GM21528 (cell line): ENCODE data around the gene KITLG.
"Not testable (repeated sequence)": the region's sequence is repeated elsewhere in the genome, so short reads cannot be mapped to it uniquely, and the experiment has no call there.

Source experiments
- ATAC-seq: cut with Tn5 transposase; IDR thresholded peaks from one replicate; pipeline ENCODE4 v1.9.1; 2021; ENCODE audit warnings: mild to moderate bottlenecking, moderate library complexity; ENCODE audit not compliant: unreplicated experiment, low FRiP score

Gene KITLG

GRCh38 chr12:88577537-88577936 is 2.7 kb downstream of the KITLG start:
- no peak for ATAC-seq

GRCh38 chr12:88576866-88577265 is 3.4 kb downstream of the KITLG start:
- ATAC-seq, result no peak

- ATAC-seq, result no peak
Observed at GRCh38 chr12:88575361-88575970, 4.8 kb downstream of the KITLG start.

- ATAC-seq, result no peak
Observed at GRCh38 chr12:88574278-88574677, 6.0 kb downstream of the KITLG start.

- no peak for ATAC-seq
Observed at GRCh38 chr12:88573583-88573982, 6.7 kb downstream of the KITLG start.

- ATAC-seq, result no peak
Observed at GRCh38 chr12:88572781-88573549, 7.3 kb downstream of the KITLG start.

- ATAC-seq, result no peak
Observed at GRCh38 chr12:88571543-88571942, 8.7 kb downstream of the KITLG start.

GRCh38 chr12:88570103-88570502 is 10.2 kb downstream of the KITLG start:
- no peak for ATAC-seq

- ATAC-seq, result no peak
Observed at GRCh38 chr12:88566430-88566829, 13.8 kb downstream of the KITLG start.

- ATAC-seq, result no peak
Observed at GRCh38 chr12:88562846-88563582, 17.3 kb downstream of the KITLG start.

GRCh38 chr12:88562151-88562550 is 18.1 kb downstream of the KITLG start:
- ATAC-seq, result no peak

GRCh38 chr12:88559772-88560171 is 20.5 kb downstream of the KITLG start:
- no peak for ATAC-seq

GRCh38 chr12:88559199-88559598 is 21.1 kb downstream of the KITLG start:
- ATAC-seq, result no peak

GRCh38 chr12:88558340-88558867 is 21.9 kb downstream of the KITLG start:
- no peak for ATAC-seq

- ATAC-seq, result no peak
Observed at GRCh38 chr12:88556213-88556774, 24.0 kb downstream of the KITLG start.

- ATAC-seq, result no peak
Observed at GRCh38 chr12:88553941-88554658, 26.2 kb downstream of the KITLG start.

GRCh38 chr12:88552610-88553079 is 27.6 kb downstream of the KITLG start:
- ATAC-seq, result no peak

- ATAC-seq, result no peak
Observed at GRCh38 chr12:88549929-88550328, 30.3 kb downstream of the KITLG start.

GRCh38 chr12:88547949-88548348 is 32.3 kb downstream of the KITLG start:
- ATAC-seq, result not testable (repeated sequence)

- ATAC-seq, result no peak
Observed at GRCh38 chr12:88546853-88547252, 33.4 kb downstream of the KITLG start.
